Measurements from ENCODE around the gene B4GALT2. TPM values are rescaled to one million over a fixed set of nuclear protein-coding genes. Genes with fewer than 3 reads are reported as not detected.

B4GALT2 gene
- total and polyA plus RNA-seq, 9 of the 15 experiments (the other 6 are each of a cell fraction or from before 2014, with no cell fraction given), result 1.3 to 86.8 (median 43.8) TPM

GRCh38 chr1:43947061-43947873 is 31.7 kb upstream of the B4GALT2 start (continued):
- TF ChIP-seq ZNF740 (CRISPR knock-in tag; IDR thresholded peaks at IDR 0.05), result peak; percentile 65; the same call in 1 of the 2 replicates
- no peak; a peak in 1 of 4 replicates for TF ChIP-seq ZNF740 (tag; IDR thresholded peaks at IDR 0.05)
- 0 out of 2 replicates have a peak, but pooled peaks have one; percentile 61 for TF ChIP-seq ZNF431 (CRISPR knock-in tag; IDR thresholded peaks at IDR 0.05)
- no peak for TF ChIP-seq HDAC2 (IDR thresholded peaks at IDR 0.05)
- TF ChIP-seq NR2C2 (CRISPR knock-in tag; IDR thresholded peaks at IDR 0.05), result no peak
- peak; percentile 17 for TF ChIP-seq NR2C2 (tag; IDR thresholded peaks at IDR 0.05)
- peak; percentile 17; the same call in 1 of the 2 replicates for TF ChIP-seq ERF (CRISPR knock-in tag; IDR thresholded peaks at IDR 0.05)
- 0 out of 2 replicates have a peak, but pooled peaks have one; percentile 56 for TF ChIP-seq ZNF830 (CRISPR knock-in tag; IDR thresholded peaks at IDR 0.05)
- TF ChIP-seq MITF (IDR thresholded peaks at IDR 0.05), result peak; percentile 30; the same call in 1 of the 2 replicates
- peak; percentile 1; the same call in 1 of the 2 replicates for TF ChIP-seq MTA3 (IDR thresholded peaks at IDR 0.05; ENCODE audit: borderline replicate concordance)
- TF ChIP-seq AFF1 (IDR thresholded peaks at IDR 0.05; ENCODE audit: low read depth in 1 of 2, partially characterized antibody in 2 of 2), result no peak
- TF ChIP-seq CREBBP (IDR thresholded peaks at IDR 0.05; ENCODE audit: low read depth, low read length), result no peak
- TF ChIP-seq CBFB (CRISPR knock-in tag; IDR thresholded peaks at IDR 0.05), result peak; percentile 49; the same call in 1 of the 2 replicates
- no peak for TF ChIP-seq LARP7 (IDR thresholded peaks at IDR 0.05)
- TF ChIP-seq POLR2G (IDR thresholded peaks at IDR 0.05; ENCODE audit: low read depth, low read length), result no peak
- peak; percentile 30 for TF ChIP-seq EGR1 (conservative IDR thresholded peaks at IDR 0.05)
- peak; percentile 18; the same call in 1 of the 2 replicates for TF ChIP-seq ZBTB7A (IDR thresholded peaks at IDR 0.05; ENCODE audit: borderline replicate concordance, control insufficient read depth, low read depth, low read length)
- 0 out of 2 replicates have a peak, but pooled peaks have one; percentile 12 for TF ChIP-seq NCOA1 (IDR thresholded peaks at IDR 0.05; ENCODE audit: low read depth)
- TF ChIP-seq TAF7 (tag; IDR thresholded peaks at IDR 0.05), result peak; percentile 73; the same call in 1 of the 2 replicates
- TF ChIP-seq ZNF274 (IDR thresholded peaks at IDR 0.05; ENCODE audit: borderline replicate concordance, low read depth, low read length), result no peak
- 0 out of 2 replicates have a peak, but pooled peaks have one; percentile 20 for TF ChIP-seq MIER1 (IDR thresholded peaks at IDR 0.05; ENCODE audit: low read depth)
- TF ChIP-seq HNRNPUL1 (IDR thresholded peaks at IDR 0.05; ENCODE audit: low read length), result no peak

Measured in K562 (cell line).